Lung (tissue), 12 donors: ENCODE results near the gene MARK2. TPM values are rescaled to one million over a fixed set of nuclear protein-coding genes. Genes with fewer than 3 reads are reported as not detected.
A peak's percentile ranks its signal among the peaks of the same experiment; 100 is the strongest.

ENCODE experiments used
- ATAC-seq: fragments of 200-7000 bp; cut with Tn5 transposase; one replicate; pipeline ENCODE4 v1.9.1; 2020; ENCODE audit warnings: moderate number of reproducible peaks; ENCODE audit not compliant: insufficient read depth, low FRiP score
- DNase-seq, 3 donors: peaks; one replicate each; pipeline ENCODE4 v3.0.0-alpha.2; 2013 to 2017
- H3K27ac ChIP-seq, 2 donors: one replicate each; pipeline ENCODE4 v1.5.1; 2013; ENCODE audit warnings: mild to moderate bottlenecking in 2 of 2, moderate library complexity in 2 of 2, control low read depth in 1 of 2, inconsistent platforms in 1 of 2, low read depth in 1 of 2, low read length in 1 of 2
- H3K27me3 ChIP-seq, 3 donors: one replicate each; pipeline ENCODE4 v1.5.1; 2013; ENCODE audit warnings: low read length in 2 of 3; ENCODE audit not compliant: control insufficient read depth in 3 of 3, insufficient read depth in 3 of 3
- H3K36me3 ChIP-seq, 4 donors: one replicate each; pipeline ENCODE4 v1.5.1; 2013; ENCODE audit warnings: low read length in 4 of 4, mild to moderate bottlenecking in 1 of 4, moderate library complexity in 1 of 4; ENCODE audit not compliant: control insufficient read depth in 4 of 4, insufficient read depth in 4 of 4
- H3K4me1 ChIP-seq, 5 donors: one replicate each; pipeline ENCODE4 v1.5.1; 2013; ENCODE audit warnings: low read length in 5 of 5, mild to moderate bottlenecking in 2 of 5, moderate library complexity in 1 of 5; ENCODE audit not compliant: control insufficient read depth in 5 of 5, insufficient read depth in 5 of 5
- H3K4me3 ChIP-seq: one replicate; pipeline ENCODE4 v1.5.1; 2013; ENCODE audit warnings: mild to moderate bottlenecking, control low read depth, moderate library complexity
- H3K9ac ChIP-seq, 2 donors: one replicate each; pipeline ENCODE4 v1.5.1; 2013; ENCODE audit warnings: low read length in 2 of 2, control low read depth in 1 of 2; ENCODE audit not compliant: insufficient read depth in 1 of 2
- H3K9me3 ChIP-seq, 4 donors: one replicate each; pipeline ENCODE4 v1.5.1; 2013; ENCODE audit warnings: low read length in 3 of 4, mild to moderate bottlenecking in 1 of 4, moderate library complexity in 1 of 4; ENCODE audit not compliant: control insufficient read depth in 4 of 4, insufficient read depth in 3 of 4
- CTCF ChIP-seq: IDR thresholded peaks from 2 replicates; pipeline ENCODE4 v1.5.1; 2012; ENCODE audit warnings: mild to moderate bottlenecking; ENCODE audit errors: control extremely low read depth, extremely low read depth
- WGBS, 2 donors: extraction: QIAGEN DNeasy Blood & Tissue Kit; methylation state at CpG; one replicate each; pipeline ENCODE4 v1.1.7; 2013; 5-methylcytosine and 5-hydroxymethylcytosine counted together
- polyA plus RNA-seq, 2 donors: library from polyadenylated mRNA; stranded (reverse); fragments of 200-250 nt; gene quantifications; one replicate each; pipeline ENCODE4 v1.2.1, GENCODE V29; 2013
- total RNA-seq, 2 donors: library from RNA; depleted of rRNA in 1 of 2; stranded (reverse); fragments of >200 nt in 1 of 2; gene quantifications; one replicate each; pipeline ENCODE4 v1.2.1, GENCODE V29; 2014 to 2021
- donor health status: control.
- donor health status: control.
- donor health status: Bipolar disorder and iron deficiency.
- donor health status: healthy.
- donor health status: DM: yes; HTN: yes; CAD: no.

The MARK2 gene
- total and polyA plus RNA-seq, 4 donors: 15.5 to 42.9 (median 32.3) TPM

- 70 to 85% methylated on average over 5 of the region's 5 CpGs for WGBS, 2 donors
- ATAC-seq (no peak), DNase-seq (no peak)
- H3K9ac ChIP-seq: peak overlapping the region in 1 of 2 donors; percentile 42
- H3K4me3 ChIP-seq: no peak overlapping the region
- H3K4me1 ChIP-seq: peaks cover 6 to 44% (median 20%) of the 10 kb centered on the region in 5 donors
- peak overlapping the region; percentile 72 to 79 for H3K27ac ChIP-seq
- H3K27me3 ChIP-seq: no peaks in the 10 kb centered on the region
- H3K9me3 ChIP-seq: no peaks in the 10 kb centered on the region
- H3K36me3 ChIP-seq: peaks cover 0 to 3% (median 1%) of the 10 kb centered on the region in 4 donors
- no peak for TF ChIP-seq CTCF
Measured at GRCh38 chr11:63872800-63873197, 33.9 kb downstream of the MARK2 start.

DNA sequence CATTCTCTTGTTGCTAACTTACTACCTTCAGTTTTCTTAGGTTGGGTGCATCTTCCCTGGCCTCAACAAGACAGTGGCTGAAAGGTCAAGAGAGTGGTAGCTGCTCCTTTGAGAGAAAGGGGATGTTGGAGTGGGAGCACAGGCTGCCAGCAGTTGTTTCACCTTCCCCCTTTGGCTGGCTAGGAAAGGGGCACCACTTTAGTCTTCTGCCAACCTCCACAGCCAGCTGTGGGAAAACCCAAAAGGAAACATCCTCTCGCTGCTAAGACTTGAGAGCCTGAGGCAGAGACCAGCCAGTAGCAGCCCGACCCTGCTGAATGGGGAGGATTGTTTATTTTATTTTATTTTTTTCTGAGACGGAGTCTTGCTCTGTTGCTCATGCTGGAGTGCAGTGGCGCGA is 34.4 kb downstream of the MARK2 start:
- Histone ChIP-seq H3K27me3 (no peaks in the 10 kb centered on the region), H3K9me3 (no peaks in the 10 kb centered on the region), H3K4me3 (no peak overlapping the region), H3K9ac (peak overlapping the region in 1 of 2 donors; percentile 42), H3K4me1 (peaks cover 6 to 46% (median 20%) of the 10 kb centered on the region in 5 donors), H3K36me3 (peaks cover 0 to 3% (median under 1%) of the 10 kb centered on the region in 4 donors), H3K27ac (peak overlapping the region in 1 of 2 donors; percentile 61)
- TF ChIP-seq CTCF: no peak
- no peak for ATAC-seq
- DNase-seq: no peak
- WGBS, 2 donors: 53 to 57% methylated on average over 5 of the region's 5 CpGs

GRCh38 chr11:63874511-63874910 is 35.6 kb downstream of the MARK2 start:
- Histone ChIP-seq H3K36me3 (peaks cover 0 to 7% (median 0%) of the 10 kb centered on the region in 4 donors), H3K4me1 (peaks cover 6 to 37% (median 20%) of the 10 kb centered on the region in 5 donors), H3K4me3 (no peak overlapping the region), H3K27ac (peak overlapping the region in 1 of 2 donors; percentile 61), H3K27me3 (no peaks in the 10 kb centered on the region), H3K9me3 (no peaks in the 10 kb centered on the region), H3K9ac (no peak overlapping the region)
- 61 to 68% methylated on average over 6 of the region's 6 CpGs for WGBS, 2 donors
- no peak for DNase-seq
- no peak for TF ChIP-seq CTCF
- no peak for ATAC-seq

DNA sequence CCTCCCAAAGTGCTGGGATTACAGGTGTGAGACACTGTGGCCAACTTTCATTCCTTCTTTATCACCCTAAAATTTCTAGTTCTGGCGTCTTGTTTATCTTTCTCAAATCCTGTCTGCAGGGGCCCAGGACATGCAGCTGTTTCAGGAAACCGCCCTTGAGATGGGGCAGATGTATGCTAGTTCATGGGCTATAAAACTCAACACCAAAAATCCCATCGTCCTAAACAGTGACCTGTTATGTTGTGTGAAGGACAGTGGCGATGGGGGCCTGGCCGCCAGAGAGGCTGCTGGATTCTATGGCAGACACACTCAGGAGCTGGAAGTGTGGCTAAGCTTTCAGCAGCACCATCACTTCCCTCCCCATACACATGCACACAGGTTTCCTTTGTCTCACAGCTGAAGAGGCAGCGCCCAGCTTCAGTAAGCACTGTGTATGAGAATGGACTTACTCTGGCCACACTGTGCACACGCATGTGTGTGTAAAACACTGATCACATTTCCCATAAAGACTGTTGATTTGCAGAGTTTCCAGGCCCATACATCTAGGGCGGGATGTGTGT is 36.7 kb downstream of the MARK2 start:
- Histone ChIP-seq H3K4me1 (peaks cover 6 to 32% (median 20%) of the 10 kb centered on the region in 5 donors), H3K9me3 (no peaks in the 10 kb centered on the region), H3K27ac (no peak overlapping the region), H3K36me3 (peaks cover 0 to 7% (median 0%) of the 10 kb centered on the region in 4 donors), H3K27me3 (no peaks in the 10 kb centered on the region), H3K4me3 (no peak overlapping the region), H3K9ac (no peak overlapping the region)
- DNase-seq: no peak
- 92% methylated on average over 8 of the region's 8 CpGs for WGBS, 2 donors
- no peak for TF ChIP-seq CTCF
- no peak for ATAC-seq
